Esophagus squamous epithelium (tissue), 5 donors: ENCODE results near the gene GAB2. TPM values are rescaled to one million over a fixed set of nuclear protein-coding genes. Genes with fewer than 3 reads are reported as not detected.

Experiments used
- DNase-seq: peaks from one replicate; lab custom pipeline; 2025; lab: John Stamatoyannopoulos, UW
- H3K27ac ChIP-seq, 4 donors: fragments of 200-600 bp; sonication (generic); one replicate each; pipeline ENCODE4 v1.5.1; 2016 to 2019; ENCODE audit warnings: mild to moderate bottlenecking in 1 of 4
- H3K27me3 ChIP-seq, 4 donors: fragments of 200-600 bp; sonication (generic); 1 replicate in 3 of 4; 2 replicates in 1 of 4; pipeline versions ENCODE4 v1.5.1 to v1.6.0; 2017 to 2021; ENCODE audit warnings: antibody characterized with exemption in 1 of 4
- H3K36me3 ChIP-seq, 3 donors: fragments of 200-600 bp; sonication (generic); one replicate each; pipeline ENCODE4 v1.5.1; 2016 to 2019
- H3K4me1 ChIP-seq, 3 donors: fragments of 200-600 bp; sonication (generic); one replicate each; pipeline ENCODE4 v1.5.1; 2017 to 2019
- H3K4me3 ChIP-seq, 4 donors: fragments of 200-600 bp; sonication (generic); 1 replicate in 3 of 4; 2 replicates in 1 of 4; pipeline ENCODE4 v1.5.1; 2016 to 2019; ENCODE audit warnings: mild to moderate bottlenecking in 2 of 4, moderate library complexity in 1 of 4
- H3K9me3 ChIP-seq, 3 donors: fragments of 200-600 bp; sonication (generic); one replicate each; pipeline ENCODE4 v1.5.1; 2016 to 2019
- POLR2A ChIP-seq, 4 donors: fragments of 450-650 bp; IDR thresholded peaks; one replicate each; pipeline ENCODE4 v1.6.1; 2017; ENCODE audit warnings: antibody characterized with exemption in 4 of 4, mild to moderate bottlenecking in 4 of 4, moderate library complexity in 3 of 4
- WGBS, 2 donors: methylation state at CpG; one replicate each; pipeline ENCODE4 v1.1.5; 2018; 5-methylcytosine and 5-hydroxymethylcytosine counted together
- intact Hi-C: fragments of 100-400 bp; cut with DNase I; formaldehyde crosslinking; loops from one replicate; pipeline ENCODE4 v1.15.0; 2022
- total RNA-seq, 4 donors: library from RNA; depleted of rRNA; stranded (reverse); fragments of >200 nt; gene quantifications; one replicate each; pipeline ENCODE4 v1.1.0, GENCODE V29; 2016
- TF ChIP-seq, protein P1 (sequence below), 6 experiments: fragments of 450-650 bp in 4 of 6; fragments of 200-600 bp in 2 of 6; sonication (generic) in 2 of 6; IDR thresholded peaks; one replicate each; pipeline ENCODE4 v1.5.1; 2016 to 2019; ENCODE audit warnings: antibody characterized with exemption in 6 of 6, mild to moderate bottlenecking in 4 of 6, moderate library complexity in 4 of 6
- donor health status: DM: yes; HTN: yes; CAD: no.

Gene GAB2
- total RNA-seq, 4 donors from 2014 or later = 4.6 to 23.7 (median 11.2) TPM

DNA sequence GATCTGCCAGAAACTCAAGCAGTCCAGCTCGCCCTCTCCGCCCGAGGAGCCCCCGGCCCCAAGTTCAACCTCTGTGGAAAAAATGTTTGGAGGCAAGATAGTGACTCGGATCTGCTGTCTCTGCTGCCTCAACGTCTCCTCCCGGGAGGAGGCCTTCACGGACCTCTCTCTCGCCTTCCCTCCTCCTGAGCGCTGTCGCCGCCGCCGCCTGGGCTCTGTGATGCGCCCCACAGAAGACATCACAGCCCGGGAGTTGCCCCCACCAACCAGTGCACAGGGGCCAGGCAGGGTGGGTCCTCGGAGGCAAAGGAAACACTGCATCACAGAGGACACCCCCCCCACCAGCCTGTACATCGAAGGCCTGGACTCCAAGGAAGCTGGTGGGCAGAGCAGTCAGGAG, 208.1 kb downstream of the GAB2 start:
- H3K36me3 ChIP-seq = peaks cover 0 to 78% (median 7%) of the 10 kb centered on the region in 3 donors
- no peaks in the 10 kb centered on the region for H3K27me3 ChIP-seq
- no peak overlapping the region for H3K4me3 ChIP-seq
- WGBS, 2 donors = 86 to 97% methylated on average over 8 to 11 of the region's 18 CpGs
- H3K4me1 ChIP-seq = no peaks in the 10 kb centered on the region
- H3K9me3 ChIP-seq = no peaks in the 10 kb centered on the region
- no peak for TF ChIP-seq POLR2A (IDR thresholded peaks at IDR 0.05)
- TF ChIP-seq, protein P1, sequence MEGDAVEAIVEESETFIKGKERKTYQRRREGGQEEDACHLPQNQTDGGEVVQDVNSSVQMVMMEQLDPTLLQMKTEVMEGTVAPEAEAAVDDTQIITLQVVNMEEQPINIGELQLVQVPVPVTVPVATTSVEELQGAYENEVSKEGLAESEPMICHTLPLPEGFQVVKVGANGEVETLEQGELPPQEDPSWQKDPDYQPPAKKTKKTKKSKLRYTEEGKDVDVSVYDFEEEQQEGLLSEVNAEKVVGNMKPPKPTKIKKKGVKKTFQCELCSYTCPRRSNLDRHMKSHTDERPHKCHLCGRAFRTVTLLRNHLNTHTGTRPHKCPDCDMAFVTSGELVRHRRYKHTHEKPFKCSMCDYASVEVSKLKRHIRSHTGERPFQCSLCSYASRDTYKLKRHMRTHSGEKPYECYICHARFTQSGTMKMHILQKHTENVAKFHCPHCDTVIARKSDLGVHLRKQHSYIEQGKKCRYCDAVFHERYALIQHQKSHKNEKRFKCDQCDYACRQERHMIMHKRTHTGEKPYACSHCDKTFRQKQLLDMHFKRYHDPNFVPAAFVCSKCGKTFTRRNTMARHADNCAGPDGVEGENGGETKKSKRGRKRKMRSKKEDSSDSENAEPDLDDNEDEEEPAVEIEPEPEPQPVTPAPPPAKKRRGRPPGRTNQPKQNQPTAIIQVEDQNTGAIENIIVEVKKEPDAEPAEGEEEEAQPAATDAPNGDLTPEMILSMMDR (IDR thresholded peaks at IDR 0.05) = no peak
- no peak for DNase-seq
- intact Hi-C loops = no loop called here
- H3K27ac ChIP-seq = no peak overlapping the region

DNA sequence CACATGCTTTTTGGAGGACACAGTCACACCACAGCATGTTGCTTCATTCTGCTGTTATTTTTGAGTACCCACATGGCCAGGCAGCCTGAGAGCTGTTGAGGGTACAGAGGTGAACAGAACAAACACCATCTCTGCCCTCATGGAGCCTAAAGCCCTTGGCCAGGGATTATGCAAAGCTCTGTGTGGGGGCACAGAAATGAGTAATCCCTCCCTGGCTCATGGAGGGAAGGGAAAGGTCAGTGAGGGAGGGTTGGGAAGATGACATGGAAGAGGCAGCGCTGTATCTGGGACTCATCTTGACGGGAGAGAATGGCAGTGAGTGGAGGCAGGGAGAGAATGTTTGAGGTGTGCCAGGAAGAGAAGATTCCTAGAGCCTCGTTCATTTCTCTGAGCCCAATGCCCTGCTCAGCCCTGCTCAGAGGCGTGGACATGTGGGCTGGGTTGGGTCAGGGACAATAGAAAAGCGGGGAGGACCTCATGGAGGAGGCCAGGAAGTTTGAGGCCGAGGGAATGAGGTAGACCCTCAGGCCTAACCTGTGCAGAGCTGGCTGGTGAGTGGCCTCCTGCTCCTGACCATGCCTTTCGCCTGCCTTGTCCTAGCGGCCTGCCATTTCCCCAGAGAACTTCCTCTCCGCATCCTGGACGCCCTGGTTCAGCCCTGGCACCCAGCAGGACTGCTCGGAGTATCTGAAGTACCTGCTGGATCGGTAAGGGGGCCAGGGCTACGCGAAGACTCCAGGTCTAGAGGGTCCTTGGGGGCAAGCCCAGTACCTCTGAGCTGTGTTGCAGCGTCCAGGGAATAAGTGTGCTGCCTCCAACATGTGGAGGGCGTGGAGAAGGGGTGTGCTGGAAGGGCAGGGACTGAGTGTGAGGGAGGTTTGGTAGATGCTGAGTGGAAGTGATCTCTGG, 209.1 kb downstream of the GAB2 start:
- no peak for DNase-seq
- H3K4me1 ChIP-seq = no peaks in the 10 kb centered on the region

DNA sequence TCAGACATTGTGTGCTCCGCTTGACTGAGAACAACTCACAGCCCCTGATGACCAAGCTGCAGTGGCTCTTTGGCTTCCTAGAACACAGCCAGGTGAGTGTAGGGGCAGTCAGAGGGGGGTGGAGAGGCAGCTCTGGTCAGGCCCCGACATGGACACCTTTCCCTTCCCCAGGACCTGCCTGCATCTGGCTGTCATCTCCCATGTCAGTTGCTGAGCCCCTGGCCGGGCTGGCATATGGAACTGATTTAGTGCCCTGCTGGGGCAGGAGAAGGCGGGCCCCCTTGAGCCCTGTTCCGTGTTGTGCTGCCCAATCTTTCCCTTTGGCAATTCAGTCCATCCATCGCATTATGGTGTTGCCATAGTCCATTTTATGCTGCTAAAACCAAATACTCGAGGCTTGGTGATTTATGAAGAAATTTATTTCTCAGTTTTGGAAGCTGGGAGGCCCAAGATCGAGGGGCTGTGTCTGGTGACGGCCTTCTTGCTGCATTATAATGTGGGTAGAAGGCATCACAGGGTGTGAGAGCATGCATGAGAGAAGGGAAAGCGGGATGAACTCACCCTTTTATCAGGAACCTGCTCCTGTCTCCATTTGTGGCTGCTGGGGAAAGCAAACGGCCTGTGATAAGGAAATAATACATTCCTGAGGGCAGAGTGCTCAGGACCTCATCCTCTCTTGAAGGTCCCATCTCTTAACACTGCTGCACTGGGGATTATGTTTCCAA, 209.9 kb downstream of the GAB2 start:
- TF ChIP-seq POLR2A (IDR thresholded peaks at IDR 0.05) = no peak
- TF ChIP-seq, protein P1 (IDR thresholded peaks at IDR 0.05) = no peak
- 83 to 85% methylated on average over 5 to 10 of the region's 11 CpGs for WGBS, 2 donors
- no peaks in the 10 kb centered on the region for H3K9me3 ChIP-seq
- intact Hi-C loops = no loop called here
- no peak overlapping the region for H3K4me3 ChIP-seq
- H3K27me3 ChIP-seq = no peaks in the 10 kb centered on the region
- no peak for DNase-seq
- peaks cover 0 to 4% (median 0%) of the 10 kb centered on the region in 3 donors for H3K4me1 ChIP-seq
- H3K36me3 ChIP-seq = peaks cover 0 to 68% (median 7%) of the 10 kb centered on the region in 3 donors
- no peak overlapping the region for H3K27ac ChIP-seq

More for the DNA sequence above, 209.1 kb downstream of the GAB2 start:
- Histone ChIP-seq H3K4me3 (no peak overlapping the region), H3K27me3 (no peaks in the 10 kb centered on the region), H3K9me3 (no peaks in the 10 kb centered on the region), H3K36me3 (peaks cover 0 to 68% (median 7%) of the 10 kb centered on the region in 3 donors), H3K27ac (no peak overlapping the region)
- intact Hi-C loops = no loop called here
- TF ChIP-seq, protein P1 (IDR thresholded peaks at IDR 0.05) = no peak
- TF ChIP-seq POLR2A (IDR thresholded peaks at IDR 0.05) = no peak
- WGBS, 2 donors = 78 to 82% methylated on average over 7 to 9 of the region's 16 CpGs

DNA sequence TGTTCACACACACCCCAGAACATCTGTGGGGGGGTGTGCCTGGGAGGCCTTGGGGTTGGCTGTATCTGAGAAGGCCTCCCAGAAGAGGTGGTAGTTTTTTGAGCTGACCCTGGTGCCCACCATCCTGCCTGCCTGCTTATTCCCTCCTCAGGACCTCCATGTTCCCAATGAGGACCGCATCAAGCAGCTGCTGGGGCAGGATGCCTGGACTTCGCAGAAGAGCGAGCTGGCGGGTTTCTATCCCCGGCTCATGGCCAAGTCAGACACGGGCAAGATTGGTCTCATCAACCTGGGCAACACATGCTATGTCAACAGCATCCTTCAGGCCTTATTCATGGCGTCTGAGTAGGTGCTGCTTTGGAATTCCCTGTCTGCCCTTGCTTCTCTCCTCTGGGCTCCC, 211.9 kb downstream of the GAB2 start:
- Histone ChIP-seq H3K9me3 (no peaks in the 10 kb centered on the region), H3K27ac (no peak overlapping the region), H3K36me3 (peaks cover 5 to 78% (median 7%) of the 10 kb centered on the region in 3 donors), H3K4me1 (peaks cover 0 to 6% (median 0%) of the 10 kb centered on the region in 3 donors), H3K4me3 (no peak overlapping the region), H3K27me3 (no peaks in the 10 kb centered on the region)
- WGBS, 2 donors = no CpG with 5 or more reads among the region's 7 CpGs
- no peak for TF ChIP-seq POLR2A (IDR thresholded peaks at IDR 0.05)
- TF ChIP-seq, protein P1 (IDR thresholded peaks at IDR 0.05) = no peak
- no peak for DNase-seq
- intact Hi-C loops = no loop called here
